HG02840 (cell line): ENCODE measurements around the gene SERPINE2.
A peak's percentile ranks its signal among the peaks of the same experiment; 100 is the strongest.
"Not testable (repeated sequence)": the region's sequence is repeated elsewhere in the genome, so short reads cannot be mapped to it uniquely, and the experiment has no call there.

Source experiments
- ATAC-seq: cut with Tn5 transposase; IDR thresholded peaks from one replicate; pipeline ENCODE4 v1.9.1; 2021; ENCODE audit warnings: mild to moderate bottlenecking, moderate library complexity, moderate number of reproducible peaks; ENCODE audit not compliant: unreplicated experiment, low FRiP score

Gene SERPINE2

GRCh38 chr2:223945755-223946154 is 93.3 kb downstream of the SERPINE2 start:
- ATAC-seq: no peak

GRCh38 chr2:223944703-223945531 is 94.2 kb downstream of the SERPINE2 start, which contains the start of gene WDFY1:
WDFY1 (minus strand) TSS chr2:223945335; CDS start chr2:223945284, 51 bp downstream.
- peak; percentile 74 for ATAC-seq

GRCh38 chr2:223944166-223944702 is 94.9 kb downstream of the SERPINE2 start:
- ATAC-seq: no peak

DNA sequence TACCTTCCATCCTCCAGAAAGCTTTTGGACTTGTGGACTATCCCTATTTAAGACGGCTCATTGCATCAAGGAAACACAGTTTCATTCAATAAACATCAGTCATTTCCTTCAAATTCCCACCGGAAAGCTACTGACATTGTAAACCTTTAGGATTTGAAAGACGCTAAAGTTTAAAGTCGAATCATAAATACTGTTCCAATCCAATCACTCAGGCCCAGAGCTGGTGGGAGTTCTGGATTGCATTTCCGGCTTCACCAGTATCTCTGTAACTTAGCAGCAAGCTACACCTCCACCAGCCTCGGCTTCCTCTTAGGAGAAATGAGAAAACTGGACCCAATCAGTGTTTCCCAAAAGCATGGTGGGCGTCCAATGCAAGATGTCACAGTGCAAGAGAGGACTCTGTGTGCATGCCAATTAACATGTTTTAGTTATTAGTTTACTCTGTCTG is 95.5 kb downstream of the SERPINE2 start:
- no peak for ATAC-seq

DNA sequence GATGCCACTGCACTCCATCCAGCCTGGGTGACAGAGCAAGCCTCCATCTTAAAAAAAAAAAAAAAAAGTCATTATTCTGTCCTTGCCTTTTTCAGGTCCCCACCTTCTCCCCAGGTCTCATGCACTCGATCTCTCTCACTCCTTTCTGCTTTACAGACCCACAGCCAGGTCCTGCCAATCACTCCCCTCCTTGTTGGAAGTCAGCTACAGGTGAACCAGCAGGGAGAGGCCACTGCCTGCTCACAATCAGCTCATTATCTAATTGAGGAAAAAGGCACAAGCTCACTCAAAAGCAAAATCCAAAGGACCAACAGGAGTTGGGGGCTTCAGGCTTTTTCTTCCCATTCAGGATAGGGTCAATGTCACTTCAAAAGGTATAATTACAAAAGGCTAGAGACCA is 96.0 kb downstream of the SERPINE2 start:
- ATAC-seq: no peak

DNA sequence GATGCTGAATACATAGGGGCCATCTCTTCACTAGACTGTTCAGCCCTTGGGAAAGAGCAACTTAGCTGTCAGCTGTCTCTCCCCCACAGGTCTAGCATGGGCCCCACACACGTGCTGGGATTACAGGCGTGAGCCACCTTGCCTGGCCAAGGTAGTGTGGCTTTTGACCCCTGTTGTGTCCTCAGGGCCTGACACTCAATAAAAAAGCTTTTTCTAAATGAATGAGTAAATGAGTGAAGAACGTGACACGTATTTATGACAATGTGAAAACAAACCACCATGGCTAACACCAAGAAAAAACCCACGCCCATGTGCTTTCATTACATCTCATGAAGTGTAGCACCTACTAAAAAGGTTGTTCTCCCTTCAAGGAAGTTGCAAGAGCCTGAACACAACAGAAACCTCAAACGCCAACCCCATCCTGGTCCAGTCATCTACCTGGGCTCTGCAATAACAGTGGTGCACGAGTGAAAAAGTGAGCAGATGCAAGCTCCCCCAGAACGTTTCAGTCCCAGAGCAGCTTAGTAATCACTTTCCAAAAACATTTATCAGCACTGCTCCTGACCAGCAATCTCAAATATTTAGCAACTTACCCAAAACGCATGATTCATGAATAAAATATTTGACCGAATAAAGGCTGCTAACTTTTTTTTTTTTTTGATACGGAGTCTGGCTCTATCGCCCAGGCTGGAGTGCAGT is 97.4 kb downstream of the SERPINE2 start:
- ATAC-seq: peak; percentile 41

DNA sequence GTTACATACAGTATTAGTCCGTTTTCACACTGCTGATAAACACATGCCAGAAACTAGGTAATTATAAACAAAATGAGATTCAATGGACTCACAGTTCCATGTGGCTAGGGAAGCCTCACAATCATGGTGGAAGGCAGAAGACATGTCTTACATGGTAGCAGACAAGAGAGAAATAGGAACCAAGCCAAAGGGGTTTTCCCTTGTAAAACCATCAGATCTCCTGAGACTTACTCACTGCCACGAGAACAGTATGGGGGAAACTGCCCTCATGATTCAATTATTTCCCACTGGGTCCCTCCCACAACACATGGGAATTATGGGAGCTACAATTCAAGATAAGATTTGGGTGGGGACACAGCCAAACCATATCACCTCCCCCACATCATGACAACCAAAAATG is 99.6 kb downstream of the SERPINE2 start:
- ATAC-seq: not testable (repeated sequence)

- no peak for ATAC-seq
Measured at GRCh38 chr2:223937535-223937934, 101.6 kb downstream of the SERPINE2 start.

- no peak for ATAC-seq
Measured at GRCh38 chr2:223936862-223937326, 102.2 kb downstream of the SERPINE2 start.

DNA sequence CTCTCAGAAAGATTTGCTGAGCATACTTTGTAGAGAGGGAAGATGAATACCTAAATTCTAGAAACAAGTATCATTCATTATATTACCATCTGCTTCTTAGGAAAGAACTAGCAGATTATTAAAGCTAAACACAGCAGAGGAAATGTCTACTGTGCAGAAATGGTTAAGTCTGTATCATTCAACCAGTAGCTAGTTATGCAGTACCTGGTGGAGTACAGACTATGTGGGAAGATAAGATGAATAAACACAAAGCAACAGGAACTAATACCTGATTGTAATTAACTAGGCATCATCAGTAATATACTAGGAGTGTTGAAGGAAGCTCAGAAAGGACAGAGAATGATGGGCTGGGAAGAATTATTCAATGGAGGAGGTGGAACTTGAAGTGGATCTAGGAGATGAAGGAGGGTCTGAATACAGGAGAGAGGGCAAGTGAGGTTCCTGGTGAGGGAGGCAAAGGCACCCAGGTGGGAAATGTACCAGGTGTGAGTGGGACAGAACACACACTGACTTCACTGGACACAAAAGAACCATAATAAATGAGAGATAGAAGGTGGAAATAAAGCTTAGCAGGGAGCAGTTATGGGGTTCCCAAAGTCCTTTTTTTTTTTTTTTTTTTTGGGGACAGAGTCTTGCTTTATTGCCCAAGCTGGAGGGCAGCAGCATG is 103.5 kb downstream of the SERPINE2 start:
- ATAC-seq: no peak

- ATAC-seq: no peak
Measured at GRCh38 chr2:223934870-223935269, 104.2 kb downstream of the SERPINE2 start.

GRCh38 chr2:223932816-223933800 is 106.0 kb downstream of the SERPINE2 start:
- ATAC-seq: no peak

GRCh38 chr2:223930103-223930976 is 108.7 kb downstream of the SERPINE2 start:
- no peak for ATAC-seq

GRCh38 chr2:223929571-223930102 is 109.4 kb downstream of the SERPINE2 start:
- no peak for ATAC-seq

GRCh38 chr2:223928113-223929006 is 110.7 kb downstream of the SERPINE2 start:
- ATAC-seq: no peak

- no peak for ATAC-seq
Measured at GRCh38 chr2:223925106-223925505, 114.0 kb downstream of the SERPINE2 start.
